ENCODE results near the gene C9orf72.

Gene C9orf72

DNA sequence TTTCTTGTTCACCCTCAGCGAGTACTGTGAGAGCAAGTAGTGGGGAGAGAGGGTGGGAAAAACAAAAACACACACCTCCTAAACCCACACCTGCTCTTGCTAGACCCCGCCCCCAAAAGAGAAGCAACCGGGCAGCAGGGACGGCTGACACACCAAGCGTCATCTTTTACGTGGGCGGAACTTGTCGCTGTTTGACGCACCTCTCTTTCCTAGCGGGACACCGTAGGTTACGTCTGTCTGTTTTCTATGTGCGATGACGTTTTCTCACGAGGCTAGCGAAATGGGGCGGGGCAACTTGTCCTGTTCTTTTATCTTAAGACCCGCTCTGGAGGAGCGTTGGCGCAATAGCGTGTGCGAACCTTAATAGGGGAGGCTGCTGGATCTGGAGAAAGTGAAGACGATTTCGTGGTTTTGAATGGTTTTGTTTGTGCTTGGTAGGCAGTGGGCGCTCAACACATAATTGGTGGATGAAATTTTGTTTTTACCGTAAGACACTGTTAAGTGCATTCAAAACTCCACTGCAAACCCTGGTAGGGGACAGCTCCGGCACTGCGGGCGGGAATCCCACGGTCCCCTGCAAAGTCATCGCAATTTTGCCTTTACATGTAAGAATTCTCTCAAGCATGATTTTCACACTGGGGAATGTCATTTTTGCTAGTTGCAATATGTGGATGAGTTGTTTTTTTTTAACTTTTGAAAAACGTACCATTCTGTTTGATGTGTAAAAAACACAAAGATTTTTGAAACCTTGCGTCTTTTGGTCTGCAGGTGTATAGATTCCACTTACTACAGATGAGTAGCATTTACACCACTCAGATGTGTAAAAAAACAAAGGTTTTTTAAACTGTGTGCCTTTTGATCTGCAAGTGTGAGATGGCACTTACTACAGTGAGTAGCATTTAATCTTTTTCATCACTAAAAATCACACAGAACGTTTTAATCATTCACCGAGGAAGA is 631 bp upstream of the C9orf72 start:
- DNase-seq: peak; percentile 87

DNA sequence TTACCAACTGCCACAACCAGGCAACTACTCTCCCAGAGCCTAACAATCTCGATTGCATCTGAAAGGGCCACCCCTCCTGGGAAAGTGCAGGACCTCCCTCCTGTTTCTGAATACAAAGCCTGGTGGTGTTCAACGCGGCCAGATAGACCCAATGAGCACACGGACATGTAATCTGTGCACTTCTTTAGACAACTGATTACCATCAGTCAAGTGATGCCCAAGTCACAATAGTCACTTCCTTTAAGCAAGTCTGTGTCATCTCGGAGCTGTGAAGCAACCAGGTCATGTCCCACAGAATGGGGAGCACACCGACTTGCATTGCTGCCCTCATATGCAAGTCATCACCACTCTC is 739 bp downstream of the C9orf72 start:
- no peak for DNase-seq

GRCh38 chr9:27572061-27572460 is 1.2 kb downstream of the C9orf72 start:
- no peak for DNase-seq

DNA sequence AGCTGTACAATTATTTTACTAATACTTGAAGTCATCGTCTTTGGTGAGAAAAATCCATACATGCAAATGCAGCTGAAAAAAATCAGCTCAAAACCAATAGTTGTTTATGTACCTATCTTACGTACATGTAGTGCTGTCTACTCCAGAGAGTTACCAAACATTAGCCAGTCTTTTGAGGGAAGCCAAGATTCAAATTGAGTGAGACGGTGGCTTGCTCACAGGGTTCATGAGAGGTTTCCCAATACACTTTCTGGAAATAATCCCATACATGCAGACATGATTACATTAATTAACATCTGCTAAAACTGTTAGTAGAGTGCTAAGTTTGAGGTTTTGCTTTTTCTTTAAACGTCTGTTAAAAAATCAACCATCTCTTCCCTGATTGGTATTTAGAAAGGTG is 2.3 kb downstream of the C9orf72 start:
- DNase-seq: no peak

DNA sequence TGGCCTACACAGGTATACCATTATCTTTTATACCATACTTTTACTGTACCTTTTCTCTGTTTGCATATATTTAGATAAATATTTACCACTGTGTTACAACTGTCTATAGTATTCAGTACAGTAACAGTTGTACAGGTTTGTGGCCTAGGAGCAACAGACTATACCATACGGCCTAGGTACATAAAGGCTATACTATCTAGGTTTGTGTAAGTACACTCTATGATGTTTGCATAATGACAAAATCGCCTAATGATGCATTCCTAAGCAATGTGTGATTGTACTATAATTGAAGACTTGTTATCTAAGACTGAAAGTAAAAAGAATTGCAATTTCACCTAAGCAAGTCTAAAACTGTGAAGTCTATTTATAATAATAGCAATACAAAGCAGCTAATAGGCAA is 3.9 kb downstream of the C9orf72 start:
- no peak for DNase-seq

GRCh38 chr9:27566118-27566517 is 7.2 kb downstream of the C9orf72 start:
- no peak for DNase-seq

DNA sequence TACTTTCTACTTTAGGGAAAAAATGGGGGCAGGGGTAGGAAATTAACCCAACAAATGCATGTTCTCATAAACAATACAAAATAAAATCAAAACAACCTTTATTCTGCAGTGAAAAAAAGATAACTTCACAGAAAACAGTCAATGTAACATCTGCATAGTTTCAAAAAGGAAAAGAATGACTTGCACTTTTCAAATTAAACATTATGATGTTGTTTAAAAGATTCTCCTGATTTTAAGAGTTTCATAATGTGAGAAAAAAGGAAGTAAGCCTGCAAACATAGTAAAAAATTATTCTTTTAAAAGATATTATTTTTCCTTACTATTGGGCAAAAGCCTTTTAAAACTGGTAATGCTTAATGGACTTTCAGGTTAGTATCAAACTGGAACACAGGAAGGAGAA is 7.6 kb downstream of the C9orf72 start:
- no peak for DNase-seq

DNA sequence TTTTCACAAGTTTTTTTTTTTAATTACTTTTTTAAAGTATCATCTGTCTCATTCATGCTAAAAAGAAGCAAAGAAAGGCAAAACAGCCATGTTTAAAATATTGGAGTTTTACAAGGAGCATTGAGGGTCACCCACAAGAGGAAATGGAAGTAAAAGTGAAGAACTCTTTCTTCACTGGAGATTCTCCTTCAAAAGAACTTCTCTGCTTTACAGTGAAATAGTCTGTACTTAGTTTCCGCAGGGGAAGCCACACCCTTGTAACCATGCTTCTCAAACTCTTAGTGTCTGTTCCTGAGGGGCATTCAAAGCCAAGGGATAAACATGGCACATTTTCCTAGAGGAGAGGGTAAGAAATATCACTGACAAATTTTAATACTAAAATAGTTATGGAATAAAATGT is 8.6 kb downstream of the C9orf72 start:
- no peak for DNase-seq

GRCh38 chr9:27563738-27564430 is 9.4 kb downstream of the C9orf72 start:
- no peak for DNase-seq

GRCh38 chr9:27561685-27562084 is 11.6 kb downstream of the C9orf72 start:
- DNase-seq: no peak

- no peak for DNase-seq
Measured at GRCh38 chr9:27560457-27560856, 12.8 kb downstream of the C9orf72 start.

DNA sequence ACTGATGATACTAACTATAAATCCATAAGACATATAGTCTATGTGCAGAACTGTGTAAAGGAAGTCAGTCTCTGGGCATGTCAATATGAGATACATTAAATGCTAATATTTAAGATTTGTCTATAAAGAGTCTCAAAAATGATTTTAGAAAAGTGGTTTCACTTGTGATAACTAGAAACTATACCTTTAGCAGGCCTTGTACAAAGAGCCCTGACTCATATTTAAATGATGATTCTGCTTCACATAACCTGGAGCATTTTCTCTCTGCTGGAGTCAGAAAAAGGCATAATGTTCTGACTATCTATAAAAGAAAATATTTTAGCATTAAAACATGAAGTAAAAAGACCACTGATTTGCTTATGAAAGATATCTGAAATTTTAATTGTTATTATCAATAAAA is 15.0 kb downstream of the C9orf72 start:
- DNase-seq: no peak

GRCh38 chr9:27556470-27556869 is 16.8 kb downstream of the C9orf72 start:
- DNase-seq: no peak

DNA sequence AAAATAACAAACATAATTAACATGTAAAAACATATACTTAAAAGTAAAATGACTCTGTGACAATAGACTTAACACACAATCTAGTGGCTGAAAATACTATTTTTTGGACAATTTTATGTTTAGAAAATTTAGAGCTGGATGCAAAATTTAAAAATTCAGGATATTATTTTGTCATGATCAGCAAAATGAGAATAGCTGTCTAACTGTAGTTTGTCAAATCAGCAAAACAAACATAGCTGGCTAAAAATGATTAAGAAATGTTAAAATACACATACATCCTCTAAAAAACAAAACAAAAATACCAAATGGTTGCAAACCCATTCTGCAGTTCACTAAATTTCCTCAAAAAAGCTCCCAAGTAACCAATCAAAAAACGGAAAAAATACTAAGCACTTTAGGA is 18.6 kb downstream of the C9orf72 start:
- no peak for DNase-seq

DNA sequence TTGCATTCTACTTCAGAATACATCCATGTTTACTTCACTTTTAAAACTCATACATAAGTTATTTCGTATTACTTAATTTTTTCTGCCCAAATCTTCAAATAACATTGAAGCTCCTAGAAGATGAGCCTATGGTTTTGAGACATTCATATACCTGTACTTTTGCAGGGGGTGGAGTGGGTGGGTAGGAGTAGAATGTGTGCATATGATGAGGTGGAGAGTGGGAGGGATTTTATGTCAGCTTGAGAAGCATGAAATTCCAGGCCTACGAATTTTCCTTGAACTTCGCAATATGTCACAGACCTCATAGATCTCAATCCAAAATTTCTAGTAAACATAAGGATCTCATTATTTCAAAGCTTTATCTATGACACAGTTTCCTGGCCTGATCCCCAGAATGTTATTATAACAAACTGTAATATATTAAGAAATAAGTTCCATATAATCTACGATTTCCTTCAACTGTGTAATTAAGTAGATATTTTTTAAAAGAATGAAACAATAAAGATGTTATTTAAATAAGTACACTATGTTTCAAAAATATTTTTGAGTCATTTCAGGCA is 24.0 kb downstream of the C9orf72 start:
- DNase-seq: no peak

DNA sequence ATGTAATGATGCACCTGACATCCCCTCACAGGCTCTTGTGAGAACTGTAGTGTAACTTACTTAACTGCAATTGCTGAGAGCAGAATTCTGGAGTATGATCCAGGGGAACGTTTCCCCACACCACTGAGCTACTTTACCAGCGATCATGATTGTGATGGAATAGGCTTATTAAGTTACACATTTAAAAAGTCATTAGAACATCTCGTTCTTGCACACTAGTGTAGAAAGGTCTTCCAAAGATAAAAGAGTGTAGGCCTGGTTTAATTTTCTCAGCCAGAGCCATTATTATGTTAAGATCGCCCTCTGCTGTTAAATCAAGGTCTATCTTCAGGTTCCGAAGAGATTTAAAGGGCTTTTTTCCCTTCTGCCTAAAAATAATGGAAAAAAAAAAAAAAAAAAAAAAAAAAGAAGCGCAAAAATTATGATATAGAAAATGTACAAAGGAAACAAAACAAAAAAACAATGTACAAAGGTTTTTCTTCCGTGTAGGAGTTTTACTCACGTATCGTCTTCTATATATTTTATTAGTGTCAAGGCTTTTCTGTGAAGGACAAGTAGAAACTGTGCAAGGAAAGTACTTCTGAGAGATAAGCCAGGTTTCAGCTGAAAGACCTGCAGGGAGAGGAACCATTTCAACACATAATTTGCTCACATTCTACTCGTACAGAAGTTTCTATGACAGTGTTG is 25.1 kb downstream of the C9orf72 start:
- DNase-seq: no peak

GRCh38 chr9:27545471-27545870 is 27.8 kb downstream of the C9orf72 start:
- DNase-seq: no peak

GRCh38 chr9:27542508-27542907 is 30.8 kb downstream of the C9orf72 start:
- DNase-seq: no peak

DNA sequence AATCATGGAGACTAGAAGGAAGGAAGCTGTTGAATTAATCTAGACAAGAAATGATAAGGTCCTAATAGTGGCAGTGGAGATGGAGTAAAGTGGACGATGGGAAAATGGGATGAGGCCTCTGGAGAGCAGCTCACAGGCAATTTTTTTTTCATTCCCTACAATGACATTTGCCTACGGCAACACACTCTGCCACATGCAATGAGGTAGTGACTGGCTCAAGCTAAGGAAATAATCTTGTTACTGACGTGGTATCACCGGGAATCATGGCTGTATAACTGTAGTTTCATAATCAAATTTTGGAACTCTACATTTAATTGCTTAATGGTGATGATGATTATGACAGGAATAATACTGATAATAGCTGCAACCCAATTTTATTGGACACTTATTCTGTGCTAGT is 31.5 kb downstream of the C9orf72 start:
- DNase-seq: no peak

DNA sequence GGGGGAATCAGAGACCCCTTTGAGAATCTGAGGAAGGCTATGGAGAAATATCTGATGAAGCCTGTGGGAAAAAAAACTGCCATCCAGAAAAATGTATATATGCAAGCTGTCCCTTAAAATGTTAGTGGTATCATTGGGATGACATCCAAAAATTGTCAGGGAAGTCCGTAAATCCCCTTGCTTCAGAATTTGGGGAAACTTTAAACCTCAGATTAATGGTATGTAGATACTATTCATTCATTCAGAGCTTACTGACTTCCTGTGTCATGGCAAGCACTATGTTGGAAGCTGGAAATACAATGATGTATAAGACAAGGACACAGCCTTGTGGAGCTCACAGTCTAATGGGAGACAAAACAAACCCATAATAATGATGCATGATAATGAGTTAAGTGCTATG is 32.8 kb downstream of the C9orf72 start:
- DNase-seq: no peak

DNA sequence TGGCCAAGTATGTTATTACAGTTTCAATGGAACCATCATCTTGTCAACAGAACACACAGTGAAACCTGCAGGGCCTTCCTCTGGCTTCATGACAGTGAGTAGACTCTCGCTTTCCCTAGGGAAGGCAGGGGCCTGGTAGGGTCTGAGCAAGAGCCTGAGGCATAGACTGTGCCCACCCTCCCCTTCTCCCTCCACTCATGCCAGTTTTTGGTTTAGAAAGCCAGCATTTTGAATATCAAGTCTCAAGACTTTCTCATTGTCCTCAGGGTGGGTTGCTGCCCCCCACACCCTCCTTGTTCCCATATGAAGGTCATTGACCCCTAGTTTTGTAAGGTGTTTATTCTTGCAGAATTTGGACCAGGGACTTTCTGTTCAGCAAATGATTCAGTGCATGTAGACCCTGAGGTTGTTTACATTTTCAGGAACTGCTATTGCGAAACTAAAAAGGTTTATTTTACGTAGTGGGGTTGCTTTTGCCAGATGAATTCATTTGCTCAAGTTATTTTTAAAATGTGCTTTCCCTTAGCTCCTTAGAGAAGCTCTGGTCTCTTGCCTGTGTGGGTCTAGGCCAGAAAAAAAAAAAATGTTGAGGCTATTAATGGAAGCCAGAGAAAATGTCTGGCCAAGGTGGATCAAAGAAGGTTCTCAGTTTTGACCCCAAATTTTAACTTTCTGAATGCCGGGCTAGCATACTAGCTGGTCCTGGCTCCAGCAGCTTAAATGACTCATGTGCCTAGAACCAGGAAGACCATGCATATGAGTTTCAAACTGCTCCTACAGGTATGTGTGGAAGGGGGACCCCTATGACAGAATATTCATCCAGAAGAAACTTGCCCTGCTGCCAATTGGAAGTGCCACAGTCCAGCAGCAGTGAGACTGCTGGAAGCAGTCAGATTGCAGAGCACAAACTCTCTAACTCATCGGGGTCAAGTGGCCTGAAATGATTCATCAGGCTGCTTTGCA is 33.5 kb downstream of the C9orf72 start:
- DNase-seq: no peak

DNA sequence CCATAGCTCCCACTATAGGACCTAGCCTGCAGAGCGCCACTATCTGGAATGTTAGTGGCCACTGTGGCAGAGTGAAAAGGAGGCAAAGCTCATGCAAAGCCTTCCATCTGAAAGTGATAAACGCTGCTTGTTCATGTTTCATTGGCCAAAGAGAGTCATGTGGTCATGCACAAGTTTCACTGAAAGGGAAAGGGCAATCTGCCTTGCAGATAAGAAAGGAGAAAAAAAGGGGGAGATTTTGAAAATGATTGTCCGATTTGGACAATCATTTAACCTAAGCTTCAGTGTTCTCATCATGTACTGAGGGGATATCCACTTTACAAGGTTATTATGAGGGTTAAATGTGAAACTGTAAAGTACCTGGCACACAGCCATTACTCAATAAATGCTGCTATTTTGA is 34.6 kb downstream of the C9orf72 start:
- DNase-seq: no peak
